SK-N-SH (cell line): ENCODE measurements around the gene ANXA9.

ENCODE experiments used
- EP300 ChIP-seq, 2 experiments: IDR thresholded peaks; 2 replicates each; pipeline versions ENCODE4 v1.4.0 to v1.6.1; 2012; ENCODE audit warnings: borderline replicate concordance in 1 of 2, low read depth in 1 of 2, low read length in 1 of 2
- NRF1 ChIP-seq: IDR thresholded peaks from 2 replicates; pipeline ENCODE4 v1.6.1; 2012; ENCODE audit warnings: low read depth, mild to moderate bottlenecking, low read length
- POLR2AphosphoS5 ChIP-seq: IDR thresholded peaks from 2 replicates; pipeline ENCODE4 v1.6.1; 2012; ENCODE audit warnings: low read depth, low read length

DNA sequence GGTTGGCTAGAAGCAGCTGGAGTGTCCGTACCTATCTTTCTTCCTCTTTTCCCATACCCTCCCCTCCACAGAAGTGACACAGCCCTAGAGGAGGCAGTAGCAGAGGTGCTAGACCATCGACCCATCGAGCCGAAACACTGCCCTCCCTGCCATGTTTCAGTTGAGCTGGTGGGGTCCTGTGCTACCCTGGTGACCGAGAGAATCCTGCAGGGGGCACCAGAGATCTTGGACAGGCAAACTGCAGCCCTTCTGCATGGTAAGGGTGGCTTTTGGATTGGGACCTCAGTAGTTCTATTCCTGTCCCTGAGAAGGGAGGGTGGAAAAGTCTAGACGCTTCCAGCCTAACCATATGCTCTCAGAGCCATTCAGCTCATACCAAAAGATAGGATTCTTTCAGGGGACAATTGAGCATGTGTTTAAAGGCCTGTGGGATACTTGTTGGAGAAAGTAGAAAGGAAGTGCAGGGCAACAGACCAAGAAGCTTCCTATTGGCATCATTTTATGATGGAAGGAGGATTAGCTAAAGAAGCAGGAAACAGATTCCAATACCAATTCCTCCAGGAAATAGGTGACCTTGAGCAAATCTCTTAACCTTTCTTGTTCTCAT is 42.6 kb downstream of the ANXA9 start:
- TF ChIP-seq POLR2AphosphoS5 (no peak), EP300 (IDR thresholded peaks at IDR 0.05; ENCODE audit: borderline replicate concordance in 1 of 2, low read depth in 1 of 2, low read length in 1 of 2) (no peak), NRF1 (no peak)
